T47D (cell line): ENCODE results near the gene SLC38A3.

ENCODE experiments used
- DNase-seq, 2 experiments: peaks; one replicate each; pipeline versions ENCODE4 v3.0.0 to v3.0.0-alpha.2; 2011 to 2012; ENCODE audit warnings: low read depth in 1 of 2, low spot score in 1 of 2
- JUND ChIP-seq: IDR thresholded peaks from 2 replicates; pipeline ENCODE4 v1.6.1; 2012; ENCODE audit warnings: low read depth
- in situ Hi-C: cut with HindIII; loops from 2 replicates; pipeline ENCODE4 v1.10.0; 2016; ENCODE audit warnings: low sequenced_read_pairs, low pct_unique_long_range_greater_than_20kb

Gene SLC38A3

GRCh38 chr3:50248387-50248786 lies 43.3 kb downstream of the SLC38A3 start:
- DNase-seq, result no peak
- no peak for TF ChIP-seq JUND
- in situ Hi-C loops, result no loop called here

GRCh38 chr3:50249457-50249856 lies 44.4 kb downstream of the SLC38A3 start:
- in situ Hi-C loops, result no loop called here
- no peak for DNase-seq

GRCh38 chr3:50250514-50250913 lies 45.4 kb downstream of the SLC38A3 start:
- no peak for TF ChIP-seq JUND
- in situ Hi-C loops, result no loop called here

More at GRCh38 chr3:50249457-50249856, 44.4 kb downstream of the SLC38A3 start:
- TF ChIP-seq JUND, result no peak

GRCh38 chr3:50251220-50251619 lies 46.1 kb downstream of the SLC38A3 start:
- DNase-seq, result no peak
- no peak for TF ChIP-seq JUND
- in situ Hi-C loops, result no loop called here

More at GRCh38 chr3:50250514-50250913, 45.4 kb downstream of the SLC38A3 start:
- no peak for DNase-seq

- in situ Hi-C loops, result no loop called here
- DNase-seq, result no peak
- no peak for TF ChIP-seq JUND
Measured at GRCh38 chr3:50254577-50255250, 49.6 kb downstream of the SLC38A3 start.

- TF ChIP-seq JUND, result no peak
- no peak for DNase-seq
- in situ Hi-C loops, result no loop called here
Measured at GRCh38 chr3:50255251-50255615, 50.2 kb downstream of the SLC38A3 start.

- TF ChIP-seq JUND, result no peak
- in situ Hi-C loops, result no loop called here
- peak in 1 of 2 experiments; percentile 72 for DNase-seq
Measured at GRCh38 chr3:50256978-50257890, 52.2 kb downstream of the SLC38A3 start.

GRCh38 chr3:50258029-50258680 lies 53.1 kb downstream of the SLC38A3 start:
- no peak for TF ChIP-seq JUND
- in situ Hi-C loops, result no loop called here
- no peak for DNase-seq

- no peak for TF ChIP-seq JUND
- in situ Hi-C loops, result no loop called here
Measured at GRCh38 chr3:50258979-50259378, 53.9 kb downstream of the SLC38A3 start.

GRCh38 chr3:50259432-50260026 lies 54.5 kb downstream of the SLC38A3 start:
- no peak for TF ChIP-seq JUND
- DNase-seq, result no peak
- in situ Hi-C loops, result no loop called here

More at GRCh38 chr3:50258979-50259378, 53.9 kb downstream of the SLC38A3 start:
- no peak for DNase-seq

GRCh38 chr3:50260027-50260941 lies 55.2 kb downstream of the SLC38A3 start:
- TF ChIP-seq JUND, result no peak
- peak; percentile 87 to 88 for DNase-seq
- in situ Hi-C loops, result no loop called here
